GM12878 (cell line): ENCODE measurements around the gene HIGD2B. TPM values are rescaled to one million over a fixed set of nuclear protein-coding genes. Genes with fewer than 3 reads are reported as not detected.
A peak's percentile ranks its signal among the peaks of the same experiment; 100 is the strongest.

ENCODE experiments used
- ATAC-seq: fragments of 200-7000 bp; cut with Tn5 transposase; 3 replicates; pipeline ENCODE4 v1.9.1; 2020; ENCODE audit warnings: mild to moderate bottlenecking, moderate library complexity
- BruUV-seq: library from RNA; stranded (reverse); fragments of 400-500 nt; replicated peaks from 2 replicates; lab custom pipeline; 2021; lab: Mats Ljungman, UMichigan
- CTCF ChIA-PET: fragments of 300-600 bp; sonication (Branson Sonifier 250); formaldehyde crosslinking; extraction: SDS; loops from one replicate; lab custom pipeline; 2021; ENCODE audit warnings: inconsistent platforms; lab: Yijun Ruan, JAX
- POLR2A ChIA-PET: fragments of 350-600 bp; formaldehyde crosslinking; extraction: SDS; loops from one replicate; lab custom pipeline; 2021; ENCODE audit warnings: inconsistent platforms; lab: Charles Lee
- RAD21 ChIA-PET: fragments of 300-600 bp; sonication (Branson Sonifier 250); formaldehyde crosslinking; loops from one replicate; lab custom pipeline; 2023; ENCODE audit warnings: antibody characterized with exemption; ENCODE audit not compliant: unreplicated experiment; lab: Charles Lee
- SMC1A ChIA-PET: fragments of 300-600 bp; sonication (Branson Sonifier 250); formaldehyde crosslinking; loops from one replicate; lab custom pipeline; 2023; ENCODE audit not compliant: unreplicated experiment, uncharacterized antibody; lab: Charles Lee
- DNase-seq: peaks from one replicate; pipeline ENCODE4 v3.0.0-alpha.2; 2011; ENCODE audit warnings: low read depth, low spot score
- FAIRE-seq: peaks from 3 replicates; lab custom pipeline; 2011; peaks lifted over from hg19 to GRCh38; lab: Jason Lieb, UNC
- H2AFZ ChIP-seq: 2 replicates; pipeline ENCODE4 v1.6.0; 2011; ENCODE audit warnings: low read depth, low read length, control low read depth; ENCODE audit not compliant: control insufficient read depth
- H3K27ac ChIP-seq: 2 replicates; pipeline ENCODE4 v1.5.1; 2011; ENCODE audit warnings: control low read depth; ENCODE audit not compliant: control insufficient read depth, insufficient read depth
- H3K27me3 ChIP-seq, 2 experiments: replicated peaks in 1 of 2; 2 replicates each; pipeline versions ENCODE4 v1.6.0 to v1.6.1; 2011; ENCODE audit warnings: low read length in 1 of 2; ENCODE audit not compliant: control insufficient read depth in 2 of 2, insufficient read depth in 2 of 2
- H3K36me3 ChIP-seq, 2 experiments: 2 replicates each; pipeline ENCODE4 v1.5.1; 2011; ENCODE audit warnings: low read length in 1 of 2; ENCODE audit not compliant: control insufficient read depth in 2 of 2, insufficient read depth in 2 of 2
- H3K4me1 ChIP-seq: 2 replicates; pipeline ENCODE4 v1.6.1; 2011; ENCODE audit warnings: mild to moderate bottlenecking, low read length, moderate library complexity, mixed read lengths; ENCODE audit not compliant: control insufficient read depth, insufficient read depth
- H3K4me2 ChIP-seq: 2 replicates; pipeline ENCODE4 v1.6.0; 2011; ENCODE audit warnings: control low read depth; ENCODE audit not compliant: control insufficient read depth, insufficient read depth
- H3K4me3 ChIP-seq: fragments of 200-600 bp; sonication (generic); 2 replicates; pipeline ENCODE4 v1.5.1; 2016
- H3K79me2 ChIP-seq: 2 replicates; pipeline ENCODE4 v1.6.0; 2011; ENCODE audit warnings: low read length; ENCODE audit not compliant: control insufficient read depth, insufficient read depth
- H3K9ac ChIP-seq: 2 replicates; pipeline ENCODE4 v1.8.0; 2011; ENCODE audit warnings: low read length, control low read depth, mixed read lengths; ENCODE audit not compliant: control insufficient read depth, insufficient read depth
- H3K9me3 ChIP-seq: replicated peaks from 3 replicates; pipeline ENCODE4 v1.5.1; 2011; ENCODE audit warnings: mild to moderate bottlenecking, low read length; ENCODE audit not compliant: control insufficient read depth, insufficient read depth
- H4K20me1 ChIP-seq: 2 replicates; pipeline ENCODE4 v1.6.0; 2011; ENCODE audit not compliant: control insufficient read depth, insufficient read depth
- BCL3 ChIP-seq: IDR thresholded peaks from 2 replicates; pipeline ENCODE4 v1.6.1; 2011; ENCODE audit warnings: borderline replicate concordance, low read depth, mild to moderate bottlenecking, moderate library complexity, low read length; ENCODE audit not compliant: insufficient read depth, poor library complexity, severe bottlenecking
- ETV6 ChIP-seq, 2 experiments: fragments of 450-650 bp in 1 of 2; IDR thresholded peaks in 1 of 2; conservative IDR thresholded peaks in 1 of 2; 2 replicates each; pipeline ENCODE4 v1.6.1; 2014; ENCODE audit warnings: antibody characterized with exemption in 1 of 2, borderline replicate concordance in 1 of 2, low read depth in 1 of 2, mild to moderate bottlenecking in 1 of 2, moderate library complexity in 1 of 2
- FOXK2 ChIP-seq: fragments of 450-650 bp; IDR thresholded peaks from 2 replicates; pipeline ENCODE4 v1.6.1; 2017; ENCODE audit warnings: mild to moderate bottlenecking, moderate library complexity
- JUND ChIP-seq: IDR thresholded peaks from 2 replicates; pipeline ENCODE4 v1.6.1; 2012; ENCODE audit warnings: low read depth, mild to moderate bottlenecking, low read length, improper control_type of control experiment, moderate library complexity
- NFYA ChIP-seq: IDR thresholded peaks from 2 replicates; pipeline ENCODE4 v1.6.1; 2011; ENCODE audit warnings: low read depth, mild to moderate bottlenecking, low read length, improper control_type of control experiment, borderline replicate concordance
- RAD21 ChIP-seq: IDR thresholded peaks from 2 replicates; pipeline ENCODE4 v1.6.1; 2011; ENCODE audit warnings: mild to moderate bottlenecking, low read depth, low read length, moderate library complexity; ENCODE audit not compliant: insufficient read depth
- WRNIP1 ChIP-seq: IDR thresholded peaks from 2 replicates; pipeline ENCODE4 v1.6.1; 2011; ENCODE audit warnings: low read depth, low read length, improper control_type of control experiment, borderline replicate concordance
- ZNF592 ChIP-seq: fragments of 450-650 bp; IDR thresholded peaks from 2 replicates; pipeline ENCODE4 v1.6.1; 2017; ENCODE audit warnings: mild to moderate bottlenecking, moderate library complexity
- WGBS: methylation state at CpG from one replicate; pipeline ENCODE4 v1.1.6; 2016; ENCODE audit warnings: low lambda C conversion rate; ENCODE audit not compliant: insufficient replicate concordance, insufficient coverage; ENCODE audit errors: missing lambda C conversion rate; 5-methylcytosine and 5-hydroxymethylcytosine counted together
- in situ Hi-C: fragments of 300-500 bp; cut with MboI; formaldehyde crosslinking; loops from 9 replicates; pipeline ENCODE4 v1.14.3; 2018; ENCODE audit warnings: mixed read lengths
- intact Hi-C: fragments of 100-400 bp; cut with micrococcal nuclease; formaldehyde crosslinking; loops from one replicate; pipeline ENCODE4 v1.14.2; 2022; ENCODE audit not compliant: unreplicated experiment
- polyA plus RNA-seq, 11 experiments: library from polyadenylated mRNA; depleted of rRNA in 4 of 11; unstranded in 6 of 11; stranded (reverse) in 5 of 11; fragments of >200 nt; fragmentation: Nextera tagmentation in 4 of 11; fragmentation: Illumina TruSeq in 1 of 11; extraction: Ambion mirVana in 4 of 11; extraction: Trizol in 1 of 11; gene quantifications; 1 replicate in 1 of 11; 2 replicates in 10 of 11; pipeline versions ENCODE4 v1.2.1 to v1.2.3, GENCODE V29; 2011 to 2016; ENCODE audit warnings: inconsistent platforms in 2 of 11, missing spikeins in 2 of 11, low read depth in 1 of 11
- total RNA-seq, 4 experiments: library from RNA; depleted of rRNA in 3 of 4; stranded (reverse); fragments of >200 nt in 3 of 4; fragmentation: Illumina TruSeq in 1 of 4; extraction: Trizol in 1 of 4; gene quantifications; 2 replicates each; pipeline versions ENCODE4 v1.2.1 to v1.2.3, GENCODE V29; 2013 to 2021

Gene HIGD2B
- total and polyA plus RNA-seq, 10 of the 15 experiments (the other 5 are each of a cell fraction or from before 2014, with no cell fraction given): 0.10 to 0.56 TPM; not detected in 8

GRCh38 chr15:72682772-72683171, 3.2 kb downstream of the HIGD2B start:
- Histone ChIP-seq H3K9ac (no peak overlapping the region), H3K9me3 (no peaks in the 10 kb centered on the region), H3K79me2 (no peaks in the 10 kb centered on the region), H3K4me3 (no peak overlapping the region), H2AFZ (no peak overlapping the region), H3K4me1 (no peaks in the 10 kb centered on the region), H4K20me1 (no peaks in the 10 kb centered on the region), H3K27ac (no peak overlapping the region), H3K4me2 (no peak overlapping the region), H3K36me3 (no peaks in the 10 kb centered on the region), H3K27me3 (peaks cover 0 to 2% of the 10 kb centered on the region in 2 experiments; a peak in 1 of 4 replicates)
- ATAC-seq (no peak), DNase-seq (no peak), FAIRE-seq (no peak)
- POLR2A ChIA-PET: no interaction called here
- RAD21 ChIA-PET: no interaction called here
- WGBS: 91% methylated on average over 3 of the region's 3 CpGs
- TF ChIP-seq BCL3 (no peak), WRNIP1 (no peak), RAD21 (no peak)
- intact Hi-C loops: no loop called here
- SMC1A ChIA-PET: no interaction called here
- in situ Hi-C loops: no loop called here
- no TSS peak for BruUV-seq
- CTCF ChIA-PET: no interaction called here

GRCh38 chr15:72680931-72681330, 5.1 kb downstream of the HIGD2B start:
- H3K9ac ChIP-seq: no peak overlapping the region
- RAD21 ChIA-PET: no interaction called here
- WGBS: 16% methylated on average over 3 of the region's 3 CpGs
- TF ChIP-seq ZNF592 (no peak), ETV6 (conservative IDR thresholded peaks at IDR 0.05 in 1 of 2, IDR thresholded peaks at IDR 0.05 in 1 of 2; ENCODE audit: borderline replicate concordance in 1 of 2, low read depth in 1 of 2) (no peak), JUND (no peak), FOXK2 (no peak), NFYA (no peak)

More at GRCh38 chr15:72680931-72681330, 5.1 kb downstream of the HIGD2B start:
- Histone ChIP-seq H3K27ac (no peak overlapping the region), H3K36me3 (no peaks in the 10 kb centered on the region), H3K4me3 (no peak overlapping the region), H3K27me3 (peaks cover 0 to 2% of the 10 kb centered on the region in 2 experiments; a peak in 1 of 4 replicates), H3K4me2 (no peak overlapping the region), H4K20me1 (no peaks in the 10 kb centered on the region), H3K4me1 (no peaks in the 10 kb centered on the region), H3K9me3 (no peaks in the 10 kb centered on the region), H3K79me2 (no peaks in the 10 kb centered on the region), H2AFZ (no peak overlapping the region)
- CTCF ChIA-PET: interaction anchor here (0.6 to 2.1 kb wide), 7 partner anchors 9 to 1041 kb away, joined by 3 to 8 read pairs (median 3); no protein-coding TSS in a partner anchor
- no peak for FAIRE-seq
- no TSS peak for BruUV-seq
- DNase-seq: no peak
- in situ Hi-C loops (no loop called here), intact Hi-C loops (no loop called here)
- POLR2A ChIA-PET: interaction anchor here (0.6 to 0.7 kb wide), 2 partner anchors 68 to 188 kb away, joined by 3 to 5 read pairs; no protein-coding TSS in a partner anchor
- ATAC-seq: peak; percentile 47
- SMC1A ChIA-PET: no interaction called here
